Measurements from ENCODE around the gene EOLA1. TPM values are rescaled to one million over a fixed set of nuclear protein-coding genes. Genes with fewer than 3 reads are reported as not detected.
A peak's percentile ranks its signal among the peaks of the same experiment; 100 is the strongest.
"Not testable (repeated sequence)": the region's sequence is repeated elsewhere in the genome, so short reads cannot be mapped to it uniquely, and the experiment has no call there.

The EOLA1 gene
- total and polyA plus RNA-seq, 3 donors from 2014 or later, result 10.6 to 13.4 (median 12.0) TPM

GRCh38 chrX:149522916-149523315 is 17.9 kb upstream of the EOLA1 start:
- Histone ChIP-seq H3K27me3 (no peaks in the 10 kb centered on the region), H3K27ac (no peak overlapping the region), H3K4me3 (no peak overlapping the region), H3K4me1 (no peaks in the 10 kb centered on the region), H3K9me3 (no peaks in the 10 kb centered on the region), H3K36me3 (ENCODE audit: low read depth, missing control alignments) (no peaks in the 10 kb centered on the region)
- TF ChIP-seq POLR2A (IDR thresholded peaks at IDR 0.05) (no peak), CTCF (IDR thresholded peaks at IDR 0.05) (no peak)
- WGBS, 2 donors, result 63 to 90% methylated on average over 1 to 2 of the region's 2 CpGs
- intact Hi-C loops (cut with DNase I; ENCODE audit: low total_unique reads), result no loop called here
- DNase-seq, result no peak

- H3K36me3 ChIP-seq (ENCODE audit: low read depth, missing control alignments); intact Hi-C loops (cut with DNase I; ENCODE audit: low total_unique reads); H3K27me3 ChIP-seq; H3K4me3 ChIP-seq; H3K4me1 ChIP-seq; H3K27ac ChIP-seq; H3K9me3 ChIP-seq: not testable (repeated sequence)
- WGBS, 2 donors, result no CpG with 5 or more reads among the region's 10 CpGs
- DNase-seq, result peak; percentile 23
Measured at GRCh38 chrX:149525389-149525788, 15.4 kb upstream of the EOLA1 start.

- H3K36me3 ChIP-seq (ENCODE audit: low read depth, missing control alignments); H3K27ac ChIP-seq; intact Hi-C loops (cut with DNase I; ENCODE audit: low total_unique reads); H3K9me3 ChIP-seq; H3K4me3 ChIP-seq; H3K27me3 ChIP-seq; DNase-seq; H3K4me1 ChIP-seq: not testable (repeated sequence)
- WGBS, 2 donors, result 51 to 85% methylated on average over 3 to 4 of the region's 5 CpGs
Measured at GRCh38 chrX:149525903-149526302, 14.9 kb upstream of the EOLA1 start.

- H3K4me3 ChIP-seq; H3K4me1 ChIP-seq; H3K9me3 ChIP-seq; H3K27ac ChIP-seq; H3K36me3 ChIP-seq (ENCODE audit: low read depth, missing control alignments); H3K27me3 ChIP-seq; intact Hi-C loops (cut with DNase I; ENCODE audit: low total_unique reads): not testable (repeated sequence)
- DNase-seq, result peak; percentile 25
- 44 to 63% methylated on average over 1 to 3 of the region's 13 CpGs for WGBS, 2 donors
Measured at GRCh38 chrX:149526318-149527033, 14.3 kb upstream of the EOLA1 start.

- 25 to 78% methylated on average over 1 of the region's 1 CpG for WGBS, 2 donors
- Histone ChIP-seq H3K4me1 (no peaks in the 10 kb centered on the region), H3K9me3 (no peaks in the 10 kb centered on the region), H3K27me3 (no peaks in the 10 kb centered on the region), H3K27ac (no peak overlapping the region), H3K36me3 (ENCODE audit: low read depth, missing control alignments) (no peaks in the 10 kb centered on the region), H3K4me3 (no peak overlapping the region)
- TF ChIP-seq POLR2A (IDR thresholded peaks at IDR 0.05) (no peak), CTCF (IDR thresholded peaks at IDR 0.05) (peak; percentile 27 to 56 (median 32))
- no peak for DNase-seq
- intact Hi-C loops (cut with DNase I; ENCODE audit: low total_unique reads), result no loop called here
Measured at GRCh38 chrX:149527705-149528104, 13.1 kb upstream of the EOLA1 start.

GRCh38 chrX:149528381-149528780 is 12.4 kb upstream of the EOLA1 start:
- TF ChIP-seq CTCF (IDR thresholded peaks at IDR 0.05), result no peak
- TF ChIP-seq POLR2A (IDR thresholded peaks at IDR 0.05), result no peak
- WGBS, 2 donors, result 88 to 89% methylated on average over 1 of the region's 1 CpG
- intact Hi-C loops (cut with DNase I; ENCODE audit: low total_unique reads), result no loop called here

More at GRCh38 chrX:149528381-149528780, 12.4 kb upstream of the EOLA1 start:
- no peaks in the 10 kb centered on the region for H3K9me3 ChIP-seq
- no peak overlapping the region for H3K4me3 ChIP-seq
- no peak for DNase-seq
- H3K27ac ChIP-seq, result no peak overlapping the region
- H3K36me3 ChIP-seq (ENCODE audit: low read depth, missing control alignments), result no peaks in the 10 kb centered on the region
- H3K27me3 ChIP-seq, result no peaks in the 10 kb centered on the region
- no peaks in the 10 kb centered on the region for H3K4me1 ChIP-seq
